Prostate gland (tissue), 2 donors: ENCODE measurements around the gene SMARCD1. TPM values are rescaled to one million over a fixed set of nuclear protein-coding genes. Genes with fewer than 3 reads are reported as not detected.

Experiments used
- DNase-seq: peaks from one replicate; pipeline ENCODE4 v3.0.0-alpha.2; 2019; ENCODE audit warnings: low spot score
- H3K27ac ChIP-seq, 2 donors: fragments of 200-600 bp; sonication (generic); 2 replicates each; pipeline ENCODE4 v1.5.1; 2017 to 2019
- H3K27me3 ChIP-seq: fragments of 200-600 bp; sonication (generic); replicated peaks from 2 replicates; pipeline ENCODE4 v1.5.1; 2019; ENCODE audit not compliant: insufficient read depth
- H3K36me3 ChIP-seq, 2 donors: fragments of 200-600 bp; sonication (generic); 1 replicate in 1 of 2; 2 replicates in 1 of 2; pipeline versions ENCODE4 v1.5.1 to v1.8.1; 2017 to 2019
- H3K4me1 ChIP-seq: fragments of 200-600 bp; sonication (generic); replicated peaks from 2 replicates; pipeline ENCODE4 v1.5.1; 2019
- H3K4me3 ChIP-seq, 2 donors: fragments of 200-600 bp; sonication (generic); 2 replicates each; pipeline ENCODE4 v1.5.1; 2017 to 2019
- H3K9me3 ChIP-seq: fragments of 200-600 bp; sonication (generic); 2 replicates; pipeline ENCODE4 v1.5.1; 2017
- POLR2A ChIP-seq: fragments of 450-650 bp; IDR thresholded peaks from one replicate; pipeline ENCODE4 v1.6.1; 2016; ENCODE audit warnings: antibody characterized with exemption, mild to moderate bottlenecking
- POLR2AphosphoS5 ChIP-seq: sonication (generic); formaldehyde crosslinking; IDR thresholded peaks from one replicate; pipeline ENCODE4 v1.6.1; 2017; ENCODE audit warnings: antibody characterized with exemption
- WGBS: methylation state at CpG from one replicate; pipeline ENCODE4 v1.1.5; 2018; 5-methylcytosine and 5-hydroxymethylcytosine counted together
- intact Hi-C: fragments of 100-400 bp; cut with DNase I; formaldehyde crosslinking; loops from one replicate; pipeline ENCODE4 v1.14.2; 2022
- total RNA-seq, 2 donors: library from RNA; depleted of rRNA; stranded (reverse); fragments of >200 nt; gene quantifications; one replicate each; pipeline ENCODE4 v1.1.0, GENCODE V29; 2016
- TF ChIP-seq, protein P1 (sequence below), 4 experiments: fragments of 200-600 bp in 2 of 4; fragments of 450-650 bp in 2 of 4; sonication (generic) in 2 of 4; IDR thresholded peaks; 1 replicate in 3 of 4; 2 replicates in 1 of 4; pipeline ENCODE4 v1.5.1; 2016 to 2019; ENCODE audit warnings: antibody characterized with exemption in 4 of 4, mild to moderate bottlenecking in 2 of 4, moderate library complexity in 2 of 4

SMARCD1 gene
- total RNA-seq, 2 donors from 2014 or later, result 72.9 to 90.1 TPM

DNA sequence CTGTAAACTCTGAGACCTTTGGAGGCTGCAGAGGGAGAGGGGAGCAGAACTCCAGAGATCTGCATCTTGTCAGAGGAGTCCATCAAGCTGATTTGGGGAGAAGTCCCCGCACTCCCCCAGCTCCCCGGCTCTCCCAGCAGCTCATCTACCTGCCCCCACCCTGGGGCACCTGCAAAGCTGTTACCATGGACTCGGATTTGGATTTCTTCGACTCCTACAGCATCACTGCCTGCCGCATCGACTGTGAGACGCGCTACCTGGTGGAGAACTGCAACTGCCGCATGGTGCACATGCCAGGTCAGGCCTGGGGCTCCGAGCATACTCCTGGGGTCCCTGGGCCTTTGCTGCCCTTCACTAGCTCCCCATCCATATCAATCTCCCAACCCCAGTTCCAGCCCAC, 6.9 kb upstream of the SMARCD1 start:
- 96% methylated on average over 10 of the region's 10 CpGs for WGBS
- no peak for DNase-seq
- H3K4me1 ChIP-seq, result no peaks in the 10 kb centered on the region
- no peak overlapping the region for H3K27ac ChIP-seq
- H3K36me3 ChIP-seq, result no peaks in the 10 kb centered on the region
- no peak overlapping the region for H3K4me3 ChIP-seq
- no peaks in the 10 kb centered on the region for H3K9me3 ChIP-seq
- intact Hi-C loops, result loop anchor here (5.0 to 10.0 kb wide), 2 partner anchors 51 to 303 kb away; partner anchors contain the start of gene RACGAP1
- no peaks in the 10 kb centered on the region for H3K27me3 ChIP-seq
- TF ChIP-seq, protein P1, sequence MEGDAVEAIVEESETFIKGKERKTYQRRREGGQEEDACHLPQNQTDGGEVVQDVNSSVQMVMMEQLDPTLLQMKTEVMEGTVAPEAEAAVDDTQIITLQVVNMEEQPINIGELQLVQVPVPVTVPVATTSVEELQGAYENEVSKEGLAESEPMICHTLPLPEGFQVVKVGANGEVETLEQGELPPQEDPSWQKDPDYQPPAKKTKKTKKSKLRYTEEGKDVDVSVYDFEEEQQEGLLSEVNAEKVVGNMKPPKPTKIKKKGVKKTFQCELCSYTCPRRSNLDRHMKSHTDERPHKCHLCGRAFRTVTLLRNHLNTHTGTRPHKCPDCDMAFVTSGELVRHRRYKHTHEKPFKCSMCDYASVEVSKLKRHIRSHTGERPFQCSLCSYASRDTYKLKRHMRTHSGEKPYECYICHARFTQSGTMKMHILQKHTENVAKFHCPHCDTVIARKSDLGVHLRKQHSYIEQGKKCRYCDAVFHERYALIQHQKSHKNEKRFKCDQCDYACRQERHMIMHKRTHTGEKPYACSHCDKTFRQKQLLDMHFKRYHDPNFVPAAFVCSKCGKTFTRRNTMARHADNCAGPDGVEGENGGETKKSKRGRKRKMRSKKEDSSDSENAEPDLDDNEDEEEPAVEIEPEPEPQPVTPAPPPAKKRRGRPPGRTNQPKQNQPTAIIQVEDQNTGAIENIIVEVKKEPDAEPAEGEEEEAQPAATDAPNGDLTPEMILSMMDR (IDR thresholded peaks at IDR 0.05), result no peak
- TF ChIP-seq POLR2AphosphoS5 (no peak), POLR2A (no peak)

GRCh38 chr12:50079771-50080170, 5.4 kb upstream of the SMARCD1 start:
- Histone ChIP-seq H3K4me1 (no peaks in the 10 kb centered on the region), H3K9me3 (no peaks in the 10 kb centered on the region), H3K36me3 (no peaks in the 10 kb centered on the region), H3K27me3 (no peaks in the 10 kb centered on the region), H3K4me3 (no peak overlapping the region), H3K27ac (no peak overlapping the region)
- intact Hi-C loops, result loop anchor here (5.0 to 10.0 kb wide), 2 partner anchors 52 to 305 kb away; partner anchors contain the start of gene RACGAP1
- WGBS, result 91% methylated on average over 5 of the region's 5 CpGs
- TF ChIP-seq POLR2AphosphoS5, result no peak
- TF ChIP-seq POLR2A, result no peak
- TF ChIP-seq, protein P1 (IDR thresholded peaks at IDR 0.05), result no peak
- no peak for DNase-seq

DNA sequence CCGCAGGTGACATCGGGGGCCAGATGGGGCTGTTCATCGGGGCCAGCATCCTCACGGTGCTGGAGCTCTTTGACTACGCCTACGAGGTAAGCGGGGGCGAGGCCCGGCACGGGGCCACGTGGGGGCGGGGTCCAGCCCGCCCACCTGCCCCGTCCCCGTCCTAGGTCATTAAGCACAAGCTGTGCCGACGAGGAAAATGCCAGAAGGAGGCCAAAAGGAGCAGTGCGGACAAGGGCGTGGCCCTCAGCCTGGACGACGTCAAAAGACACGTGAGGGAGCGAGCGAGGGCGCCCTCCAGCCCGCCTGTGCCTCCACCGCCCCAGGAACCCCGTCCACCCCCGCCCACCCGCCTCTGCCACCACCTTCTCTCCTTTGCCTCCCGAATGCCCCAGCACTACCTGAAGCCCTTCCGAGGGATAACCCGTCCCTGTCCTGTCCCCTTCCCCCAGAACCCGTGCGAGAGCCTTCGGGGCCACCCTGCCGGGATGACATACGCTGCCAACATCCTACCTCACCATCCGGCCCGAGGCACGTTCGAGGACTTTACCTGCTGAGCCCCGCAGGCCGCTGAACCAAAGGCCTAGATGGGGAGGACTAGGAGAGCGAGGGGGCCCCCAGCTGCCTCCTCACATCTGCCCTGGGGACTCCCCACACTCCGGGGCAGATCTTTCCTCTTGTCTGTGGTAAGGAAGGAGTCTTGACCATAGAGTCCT, 3.9 kb upstream of the SMARCD1 start:
- no peak overlapping the region for H3K4me3 ChIP-seq
- TF ChIP-seq, protein P1 (IDR thresholded peaks at IDR 0.05), result no peak
- no peak for TF ChIP-seq POLR2AphosphoS5
- no peaks in the 10 kb centered on the region for H3K36me3 ChIP-seq
- no peak for DNase-seq
- intact Hi-C loops, result no loop called here
- H3K27ac ChIP-seq, result no peak overlapping the region
- H3K27me3 ChIP-seq, result no peaks in the 10 kb centered on the region
- 54% methylated on average over 46 of the region's 46 CpGs for WGBS
- no peaks in the 10 kb centered on the region for H3K9me3 ChIP-seq
- H3K4me1 ChIP-seq, result no peaks in the 10 kb centered on the region

DNA sequence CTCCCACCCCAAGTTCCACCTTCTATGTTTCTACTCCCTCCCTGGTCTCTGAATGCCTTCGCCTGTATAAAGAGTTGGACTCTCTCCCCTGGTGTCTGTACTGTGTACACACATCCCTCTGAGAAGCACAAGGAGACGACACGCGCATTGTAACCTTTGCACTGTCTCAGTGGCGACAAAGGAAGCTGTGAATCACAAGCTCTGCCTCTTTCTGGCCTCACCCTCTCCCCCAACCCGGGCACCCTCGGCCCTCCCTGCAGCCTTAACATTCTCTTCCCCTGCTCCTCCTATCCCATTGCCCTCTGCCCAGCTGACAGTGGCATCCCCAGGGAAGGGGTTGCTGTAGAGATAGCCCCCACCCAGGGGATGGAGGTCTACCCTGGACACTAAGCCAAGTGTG, 2.5 kb upstream of the SMARCD1 start:
- 72% methylated on average over 7 of the region's 7 CpGs for WGBS
- intact Hi-C loops, result no loop called here

More for the DNA sequence above, 2.5 kb upstream of the SMARCD1 start:
- TF ChIP-seq, protein P1 (IDR thresholded peaks at IDR 0.05), result no peak
- TF ChIP-seq POLR2AphosphoS5 (no peak), POLR2A (no peak)
- no peaks in the 10 kb centered on the region for H3K9me3 ChIP-seq
- H3K4me1 ChIP-seq, result no peaks in the 10 kb centered on the region
- no peak overlapping the region for H3K4me3 ChIP-seq
- H3K36me3 ChIP-seq, result no peaks in the 10 kb centered on the region
- no peak overlapping the region for H3K27ac ChIP-seq
- DNase-seq, result no peak
- H3K27me3 ChIP-seq, result no peaks in the 10 kb centered on the region
